Measurements from ENCODE around the gene ELL3.
"Not testable (repeated sequence)": the region's sequence is repeated elsewhere in the genome, so short reads cannot be mapped to it uniquely, and the experiment has no call there.

Gene ELL3, protein sequence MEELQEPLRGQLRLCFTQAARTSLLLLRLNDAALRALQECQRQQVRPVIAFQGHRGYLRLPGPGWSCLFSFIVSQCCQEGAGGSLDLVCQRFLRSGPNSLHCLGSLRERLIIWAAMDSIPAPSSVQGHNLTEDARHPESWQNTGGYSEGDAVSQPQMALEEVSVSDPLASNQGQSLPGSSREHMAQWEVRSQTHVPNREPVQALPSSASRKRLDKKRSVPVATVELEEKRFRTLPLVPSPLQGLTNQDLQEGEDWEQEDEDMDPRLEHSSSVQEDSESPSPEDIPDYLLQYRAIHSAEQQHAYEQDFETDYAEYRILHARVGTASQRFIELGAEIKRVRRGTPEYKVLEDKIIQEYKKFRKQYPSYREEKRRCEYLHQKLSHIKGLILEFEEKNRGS

DNA sequence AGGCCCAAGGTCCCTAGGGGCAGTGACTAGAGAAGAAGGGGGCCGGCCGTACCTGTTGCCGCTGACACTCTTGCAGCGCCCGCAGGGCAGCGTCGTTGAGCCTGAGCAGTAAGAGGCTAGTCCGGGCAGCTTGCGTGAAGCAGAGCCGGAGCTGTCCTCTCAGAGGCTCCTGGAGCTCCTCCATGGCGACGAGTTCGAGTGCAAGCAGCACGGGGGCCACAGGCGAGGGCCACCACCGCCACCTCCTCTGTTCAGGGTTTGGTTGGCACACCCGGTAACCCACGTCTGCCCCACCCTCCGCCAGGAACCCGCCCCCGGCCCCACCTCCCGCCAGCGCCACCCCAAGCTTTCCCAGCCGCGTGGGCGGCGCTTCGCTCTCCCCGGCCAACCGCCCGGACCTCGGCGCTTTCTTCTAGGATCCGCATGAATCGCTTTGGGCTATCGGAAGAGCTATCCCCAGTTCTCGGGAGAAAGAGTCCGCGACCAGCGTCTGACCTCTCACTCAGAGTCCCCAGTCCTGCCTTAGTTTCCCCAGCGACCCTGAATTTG is at the start of gene ELL3:
Gene ELL3, minus strand, starts transcription at position 249 of the 549 bp plus-strand sequence. Its CDS starts 65 bp downstream, at position 184.
- DNase-seq, result peak; percentile 37

DNA sequence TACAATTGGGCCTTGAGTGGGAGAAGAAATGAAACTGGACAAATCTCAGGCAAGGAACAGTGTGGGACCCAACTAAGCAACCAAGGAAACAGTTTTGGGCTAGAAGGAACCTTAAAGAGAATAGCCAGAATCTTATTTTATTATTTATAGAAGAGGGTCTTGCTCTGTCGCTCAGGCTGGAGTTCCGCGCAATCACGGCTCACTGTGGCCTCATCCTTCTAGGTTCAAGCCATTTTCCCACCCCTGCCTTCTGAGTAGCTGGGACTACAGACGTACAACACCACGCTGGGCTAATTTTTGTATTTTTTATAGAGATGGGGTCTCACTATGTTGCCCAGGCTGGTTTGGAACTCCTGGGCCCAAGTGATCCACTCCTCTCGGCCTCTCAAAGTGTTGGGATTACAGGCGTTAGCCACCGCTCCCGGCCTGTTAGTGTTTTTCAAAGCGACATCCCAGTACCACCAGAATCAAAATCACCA is 49.3 kb upstream of the ELL3 start:
- DNase-seq, result no peak

DNA sequence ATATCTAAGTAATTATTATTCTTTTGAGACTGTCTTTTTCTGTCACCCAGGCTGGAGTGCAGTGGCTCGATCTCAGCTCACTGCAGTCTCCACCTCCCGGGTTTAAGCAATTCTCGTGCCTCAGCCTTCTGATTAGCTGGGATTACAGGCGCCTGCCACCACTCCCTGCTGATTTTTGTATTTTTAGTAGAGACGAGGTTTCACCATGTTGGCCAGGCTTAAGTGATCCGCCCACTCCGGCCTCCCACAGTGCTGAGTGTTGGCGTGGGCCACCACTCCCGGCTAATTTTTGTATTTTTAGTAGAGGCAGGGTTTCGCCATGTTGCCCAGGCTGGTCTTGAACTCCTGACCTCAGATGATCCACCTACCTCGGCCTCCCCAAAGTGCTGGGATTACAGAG is 48.5 kb upstream of the ELL3 start:
- DNase-seq, result not testable (repeated sequence)

DNA sequence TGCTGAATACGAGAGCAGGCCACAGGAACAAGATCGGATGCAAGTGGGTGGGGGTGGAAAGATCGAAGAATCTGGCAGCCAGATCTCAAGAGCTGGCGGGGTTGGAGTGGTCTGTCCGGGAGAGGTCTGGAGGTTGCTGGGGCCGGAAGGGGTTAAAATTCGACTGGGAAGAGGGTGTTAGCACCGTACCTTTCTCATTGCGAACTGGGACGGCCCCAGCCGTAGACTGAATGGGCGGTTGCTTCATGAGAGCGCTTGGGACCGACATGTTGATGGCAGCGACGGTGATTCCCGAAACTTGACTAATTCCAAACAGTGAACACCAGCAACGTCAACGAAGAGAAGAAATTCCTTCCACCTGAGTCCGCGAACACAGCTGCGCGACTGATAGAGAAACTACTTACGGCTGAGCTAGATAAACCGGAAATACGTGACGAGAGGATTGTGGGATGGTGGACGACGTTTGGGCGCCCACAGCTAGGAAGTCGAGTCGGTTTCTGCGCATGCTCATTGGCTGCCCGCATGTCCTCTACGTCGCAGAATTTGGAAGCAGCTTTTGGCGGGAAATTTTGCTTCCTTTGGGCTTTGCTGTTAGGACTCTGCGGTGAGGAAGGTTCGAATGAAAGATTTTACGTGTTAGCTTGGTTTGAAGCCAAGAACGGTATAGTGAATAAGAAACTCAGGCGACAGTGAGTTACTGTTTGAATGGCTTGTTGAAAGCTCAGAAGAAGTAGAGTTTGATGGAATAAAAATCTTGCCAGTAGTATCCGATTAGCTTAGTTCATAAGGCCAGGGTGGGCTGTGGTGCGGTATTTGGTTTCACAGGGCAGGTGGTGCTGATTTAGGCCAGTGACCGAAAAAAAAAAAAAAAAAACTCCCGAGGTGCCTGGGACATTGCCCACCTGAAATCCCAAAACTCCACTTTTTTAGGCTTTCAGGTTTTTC is 47.8 kb upstream of the ELL3 start, which contains the start of gene MFAP1:
Gene MFAP1, minus strand, starts transcription at position 389 of the 945 bp plus-strand sequence. Its CDS starts 121 bp downstream, at position 268.
- peak; percentile 96 for DNase-seq

DNA sequence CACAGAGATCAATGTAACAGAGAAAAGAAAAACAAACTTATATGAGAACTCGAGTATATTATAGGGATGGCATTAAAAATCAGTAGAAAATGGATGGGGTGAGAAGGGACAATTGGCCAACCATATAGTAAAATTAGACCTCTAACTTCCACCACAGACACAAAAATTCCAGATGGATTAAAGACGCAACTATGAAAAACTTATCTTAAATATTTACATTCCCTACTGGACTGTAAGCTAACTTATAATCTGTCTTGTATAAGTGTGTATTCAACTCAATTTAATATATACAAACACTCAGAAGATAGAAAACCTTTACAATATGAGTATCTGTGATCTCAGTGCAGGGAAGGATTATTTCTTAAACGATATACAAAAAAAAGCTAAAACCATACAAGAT is 44.7 kb upstream of the ELL3 start:
- DNase-seq, result no peak

DNA sequence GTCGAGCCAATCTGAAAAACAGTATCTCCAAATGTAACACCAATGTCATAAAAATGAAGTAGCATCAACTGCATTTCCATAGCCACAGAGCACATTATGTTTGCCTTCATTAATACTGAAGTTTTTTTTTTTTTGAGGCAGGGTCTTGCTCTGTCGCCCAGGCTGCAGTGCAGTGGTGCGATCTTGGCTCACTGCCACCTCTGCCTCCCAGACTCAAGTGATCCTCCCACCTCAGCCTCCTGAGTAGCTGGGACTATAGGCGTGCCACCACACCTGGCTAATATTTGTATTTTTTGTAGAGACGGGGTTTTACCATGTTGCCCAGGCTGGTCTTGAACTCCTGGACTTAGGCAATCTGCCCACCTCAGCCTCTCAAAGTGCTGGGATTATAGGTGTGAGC is 38.3 kb upstream of the ELL3 start:
- DNase-seq, result not testable (repeated sequence)

DNA sequence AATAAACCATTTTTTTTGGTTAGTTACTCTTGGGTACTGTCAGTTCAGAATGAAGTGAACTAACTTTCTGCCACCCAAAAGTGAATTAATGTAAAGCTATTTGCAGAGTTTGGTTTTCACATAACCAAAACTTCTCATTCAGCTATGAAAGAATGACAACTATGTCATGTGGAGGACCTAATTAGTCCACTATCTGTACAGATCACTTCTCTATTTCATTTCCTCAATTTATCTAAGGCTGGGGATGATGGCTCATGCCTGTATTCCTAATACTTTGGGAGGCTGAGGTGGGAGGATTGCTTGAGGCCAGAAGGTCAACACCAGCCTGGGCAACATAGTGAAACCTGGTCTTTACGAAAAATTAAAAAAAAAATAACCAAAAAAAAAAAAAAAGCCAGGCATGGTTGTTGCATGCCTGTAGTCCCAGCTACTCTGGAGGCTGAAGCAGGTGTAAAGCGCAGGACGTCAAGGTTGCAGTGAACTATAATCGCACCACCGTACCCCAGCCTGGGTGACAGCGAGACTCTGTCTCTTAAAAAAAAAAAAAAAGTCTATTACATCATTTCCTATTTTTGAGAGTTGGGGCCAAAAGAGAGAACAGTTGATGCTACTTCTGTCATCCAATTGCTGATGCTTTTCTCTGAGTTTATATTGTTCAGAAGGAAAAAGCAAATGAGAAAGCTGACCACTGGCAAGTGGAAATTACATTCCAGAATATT is 32.4 kb upstream of the ELL3 start:
- no peak for DNase-seq

DNA sequence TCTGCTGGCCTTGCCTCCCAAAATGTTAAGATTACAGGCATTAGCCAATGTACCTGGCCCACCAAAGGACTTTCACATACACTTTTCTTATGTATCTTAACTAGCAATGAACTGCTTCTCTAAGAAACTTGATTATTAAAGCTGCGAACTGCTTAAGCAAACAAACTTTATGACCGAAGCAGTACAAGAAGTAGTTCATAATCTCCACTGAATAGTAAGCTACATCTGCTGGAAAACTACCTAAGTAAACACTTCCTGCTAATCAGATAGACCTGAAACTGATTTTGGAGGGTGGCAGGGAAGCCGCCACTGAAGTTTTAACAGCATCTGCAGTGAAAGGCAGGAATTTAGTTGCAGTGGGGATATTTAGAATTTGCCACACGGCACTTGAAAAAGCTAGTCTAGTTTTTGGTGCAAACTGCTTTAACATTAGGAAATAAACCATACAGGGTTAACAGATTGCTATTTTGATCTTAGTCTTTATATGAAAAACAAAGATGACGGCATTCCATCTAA is 31.7 kb upstream of the ELL3 start:
- DNase-seq, result no peak

DNA sequence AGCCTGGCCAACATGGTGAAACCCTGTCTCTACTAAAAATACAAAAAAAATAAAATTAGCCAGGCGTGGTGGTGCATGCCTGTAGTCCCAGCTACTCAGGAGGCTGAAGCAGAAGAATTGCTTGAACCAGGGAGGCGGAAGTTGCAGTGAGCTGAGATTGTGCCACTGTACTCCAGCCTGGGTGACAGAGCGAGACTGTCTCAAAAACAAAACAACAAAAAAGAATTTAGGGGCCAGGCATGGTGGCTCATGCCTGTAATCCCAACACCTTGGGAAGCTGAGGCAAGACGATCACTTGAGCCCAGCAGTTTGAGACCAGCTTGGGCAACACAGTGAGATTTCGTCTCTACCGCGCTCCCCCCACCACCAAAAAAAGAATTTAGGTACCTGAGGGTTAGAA is 25.9 kb upstream of the ELL3 start:
- not testable (repeated sequence) for DNase-seq

DNA sequence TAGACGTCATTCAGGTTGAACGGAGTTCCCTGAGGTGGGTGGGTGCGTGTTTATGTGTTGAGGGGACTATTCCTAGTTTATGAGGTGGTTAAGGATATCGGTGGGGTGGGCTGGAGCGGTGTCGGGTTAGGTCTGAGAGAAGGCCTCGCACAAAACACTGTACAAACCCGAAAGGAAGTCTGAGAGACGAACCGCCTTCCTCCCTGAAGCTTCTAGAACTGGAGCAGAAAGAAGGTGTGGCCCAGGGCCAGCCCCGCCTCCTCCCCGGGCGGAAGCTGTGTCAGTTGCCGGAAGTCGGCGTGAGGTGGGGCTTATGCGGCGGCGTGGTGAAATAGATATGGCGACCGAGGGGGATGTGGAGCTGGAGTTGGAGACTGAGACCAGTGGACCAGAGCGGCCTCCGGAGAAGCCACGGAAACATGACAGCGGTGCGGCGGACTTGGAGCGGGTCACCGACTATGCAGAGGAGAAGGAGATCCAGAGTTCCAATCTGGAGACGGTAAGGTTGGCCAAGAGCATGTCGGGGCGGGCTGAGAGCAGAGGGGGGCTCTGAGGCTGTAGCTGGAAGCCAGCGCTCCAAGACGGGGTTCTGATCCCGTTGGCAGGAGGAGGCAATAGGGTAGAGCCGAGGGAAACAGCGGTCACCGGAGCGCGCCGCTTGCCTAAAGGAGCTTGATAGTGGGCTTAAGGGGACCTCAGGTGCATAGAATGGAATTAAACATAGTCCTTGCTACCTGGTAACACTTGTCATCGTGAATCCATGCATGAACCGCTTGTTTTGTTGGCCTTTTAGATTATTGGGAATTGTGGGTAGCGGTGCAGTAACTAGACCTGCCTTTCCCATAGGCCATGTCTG is 23.7 kb upstream of the ELL3 start, which contains the start of gene HYPK:
Gene HYPK, plus strand, starts transcription at position 314 of the 856 bp plus-strand sequence. Its CDS starts 24 bp downstream, at position 338.
- DNase-seq, result peak; percentile 49

DNA sequence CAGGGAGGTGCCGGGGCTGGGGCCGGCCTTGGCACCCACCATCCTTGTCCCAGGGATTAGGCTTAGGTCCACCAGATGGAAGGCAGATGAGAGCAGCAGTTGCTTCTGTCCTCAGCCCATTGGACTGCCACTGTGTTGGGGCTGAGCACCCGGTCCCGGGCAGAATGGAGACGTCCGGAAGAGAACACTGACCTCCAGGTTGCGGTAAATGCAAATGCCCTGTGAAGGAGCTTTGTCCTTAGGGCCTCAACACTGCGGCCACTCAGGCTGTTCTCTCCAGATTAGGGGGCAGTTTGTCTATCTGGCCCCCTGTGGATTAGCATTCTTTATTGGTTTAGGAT is 23.1 kb upstream of the ELL3 start, which contains the start of gene SERINC4:
Gene SERINC4, minus strand, starts transcription at position 276 of the 341 bp plus-strand sequence. Its CDS starts 234 bp downstream, at position 42.
- no peak for DNase-seq

DNA sequence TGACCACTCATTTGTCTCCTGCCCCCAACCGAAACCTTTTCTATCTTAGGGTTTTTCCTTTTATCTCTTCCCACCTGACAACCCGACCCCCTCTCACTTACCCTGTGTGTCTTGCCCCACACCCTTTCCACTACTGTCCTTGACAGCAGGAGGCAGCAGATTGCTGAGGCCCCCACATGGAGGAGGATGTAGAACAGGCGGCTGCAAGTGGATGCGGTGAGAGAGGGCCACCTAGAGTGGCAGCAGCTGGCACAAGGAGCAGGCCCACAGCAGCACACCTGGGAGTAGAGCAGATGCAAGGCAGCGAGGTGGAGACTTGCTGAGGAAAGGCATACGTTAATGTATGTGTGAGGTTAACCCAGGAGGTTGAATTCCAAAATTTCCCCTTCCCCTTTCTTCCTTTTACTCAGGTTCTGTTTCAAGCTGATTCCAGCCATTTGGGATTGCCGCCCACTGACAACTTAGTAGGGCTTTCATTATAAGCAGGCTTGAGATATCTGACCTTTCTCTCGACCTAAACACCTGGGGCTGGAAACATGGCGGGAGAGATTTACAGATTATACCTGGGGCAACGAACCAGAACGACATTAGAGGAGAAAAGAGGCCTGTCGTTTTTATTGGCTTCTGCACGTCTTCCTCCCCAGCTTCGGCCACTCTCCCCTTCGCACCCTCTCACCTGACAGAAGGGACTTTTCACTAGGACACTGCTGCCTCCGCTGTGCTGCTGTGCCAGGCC is 22.6 kb upstream of the ELL3 start:
- no peak for DNase-seq

DNA sequence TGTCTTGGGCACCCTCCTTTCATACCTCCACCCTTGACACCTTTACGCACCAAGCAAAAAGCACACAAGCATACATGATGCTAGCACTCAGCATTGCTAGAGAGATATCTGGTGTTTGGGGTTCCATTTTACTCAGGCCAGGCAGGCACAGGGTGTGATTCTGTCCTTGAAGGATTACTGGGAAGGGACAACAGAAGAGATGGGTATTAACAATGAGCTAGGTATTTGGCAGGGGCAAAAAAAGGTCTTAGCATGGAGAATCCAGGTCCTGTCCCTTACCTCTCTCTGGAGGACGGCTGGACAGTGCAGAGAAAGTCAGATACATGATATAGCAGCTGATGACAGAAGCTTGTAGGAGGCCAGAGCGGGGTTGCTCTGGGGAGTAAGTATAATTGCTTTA is 19.8 kb upstream of the ELL3 start:
- DNase-seq, result no peak

DNA sequence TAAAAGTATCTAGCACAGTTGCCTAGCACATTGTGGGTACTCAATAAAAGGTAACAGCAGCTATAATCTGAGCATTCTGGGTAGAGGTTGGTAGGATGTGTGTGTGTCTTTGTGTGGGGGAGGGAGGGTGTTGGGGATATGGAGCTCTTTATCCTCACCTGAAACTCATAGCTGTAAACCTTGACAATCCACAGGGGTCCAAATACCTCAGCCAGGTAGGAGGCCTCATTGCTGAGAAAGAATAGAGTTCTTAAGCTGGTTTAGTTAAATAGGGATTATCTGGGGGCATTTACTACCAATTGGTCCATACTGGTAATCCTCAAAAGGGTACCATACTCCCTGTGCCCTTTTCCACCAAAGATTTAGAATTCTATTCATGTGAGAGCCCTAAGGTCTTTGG is 19.2 kb upstream of the ELL3 start:
- no peak for DNase-seq

DNA sequence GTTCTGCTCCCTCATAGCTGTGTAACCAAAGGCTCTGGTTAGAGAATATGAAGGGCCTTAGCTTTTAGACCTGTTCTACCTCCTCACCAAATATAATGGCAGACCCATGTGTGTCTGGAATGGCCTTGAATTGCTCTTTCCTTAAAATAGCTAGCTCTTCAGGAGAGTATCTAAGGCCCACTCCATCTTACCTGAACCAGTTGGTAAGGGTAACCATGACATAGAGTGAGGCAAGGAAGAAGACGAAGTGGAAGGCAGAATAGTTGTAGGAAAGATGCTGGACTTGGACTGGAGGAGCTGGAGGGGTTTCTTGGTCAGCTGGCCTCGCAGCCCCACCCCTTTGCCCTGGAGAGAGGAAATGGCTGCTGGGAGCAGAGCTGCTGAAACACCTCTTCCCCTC is 18.4 kb upstream of the ELL3 start:
- DNase-seq, result no peak

DNA sequence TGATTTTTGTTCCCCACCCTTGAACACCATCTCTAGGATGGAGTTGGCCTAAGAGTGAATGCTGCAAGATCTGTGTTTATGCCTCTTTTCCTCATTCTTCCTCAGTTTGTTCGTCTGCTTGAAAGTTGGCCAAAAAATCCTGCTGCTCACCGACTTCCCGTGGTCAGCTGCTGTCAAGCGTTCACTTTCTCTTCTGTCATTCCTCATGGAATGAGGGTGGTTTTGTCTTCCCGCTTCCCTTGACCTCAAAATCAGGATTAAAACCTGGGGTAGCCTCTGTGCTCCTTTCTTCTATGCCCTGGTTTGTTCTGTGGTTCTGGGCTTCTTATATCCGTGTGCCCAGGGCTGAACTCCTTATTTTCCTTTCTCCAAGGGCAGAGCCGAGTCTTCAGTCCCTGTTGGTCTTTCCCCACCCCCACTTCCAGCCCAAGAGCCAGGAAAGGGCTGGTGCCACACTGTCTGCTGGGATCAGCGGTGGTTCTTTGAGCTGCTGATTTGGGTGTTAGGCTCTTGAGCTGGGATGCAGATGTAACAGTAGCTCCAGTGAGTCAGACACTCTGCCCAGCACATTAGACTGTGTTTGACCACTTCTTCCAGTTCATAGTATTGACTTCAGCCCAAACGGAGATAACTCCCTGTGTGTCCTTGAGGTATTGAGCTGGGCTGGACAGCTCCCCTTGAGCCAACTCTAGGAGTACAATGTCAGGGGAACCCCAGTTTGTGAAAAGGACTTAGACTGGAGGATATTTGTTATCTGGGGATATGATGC is 17.7 kb upstream of the ELL3 start:
- DNase-seq, result no peak

DNA sequence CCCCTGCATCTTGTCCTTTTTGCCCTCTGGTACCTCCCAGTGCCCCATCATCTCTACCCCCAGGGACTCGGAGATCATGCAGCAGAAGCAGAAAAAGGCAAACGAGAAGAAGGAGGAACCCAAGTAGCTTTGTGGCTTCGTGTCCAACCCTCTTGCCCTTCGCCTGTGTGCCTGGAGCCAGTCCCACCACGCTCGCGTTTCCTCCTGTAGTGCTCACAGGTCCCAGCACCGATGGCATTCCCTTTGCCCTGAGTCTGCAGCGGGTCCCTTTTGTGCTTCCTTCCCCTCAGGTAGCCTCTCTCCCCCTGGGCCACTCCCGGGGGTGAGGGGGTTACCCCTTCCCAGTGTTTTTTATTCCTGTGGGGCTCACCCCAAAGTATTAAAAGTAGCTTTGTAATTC is 16.9 kb upstream of the ELL3 start:
- no peak for DNase-seq

DNA sequence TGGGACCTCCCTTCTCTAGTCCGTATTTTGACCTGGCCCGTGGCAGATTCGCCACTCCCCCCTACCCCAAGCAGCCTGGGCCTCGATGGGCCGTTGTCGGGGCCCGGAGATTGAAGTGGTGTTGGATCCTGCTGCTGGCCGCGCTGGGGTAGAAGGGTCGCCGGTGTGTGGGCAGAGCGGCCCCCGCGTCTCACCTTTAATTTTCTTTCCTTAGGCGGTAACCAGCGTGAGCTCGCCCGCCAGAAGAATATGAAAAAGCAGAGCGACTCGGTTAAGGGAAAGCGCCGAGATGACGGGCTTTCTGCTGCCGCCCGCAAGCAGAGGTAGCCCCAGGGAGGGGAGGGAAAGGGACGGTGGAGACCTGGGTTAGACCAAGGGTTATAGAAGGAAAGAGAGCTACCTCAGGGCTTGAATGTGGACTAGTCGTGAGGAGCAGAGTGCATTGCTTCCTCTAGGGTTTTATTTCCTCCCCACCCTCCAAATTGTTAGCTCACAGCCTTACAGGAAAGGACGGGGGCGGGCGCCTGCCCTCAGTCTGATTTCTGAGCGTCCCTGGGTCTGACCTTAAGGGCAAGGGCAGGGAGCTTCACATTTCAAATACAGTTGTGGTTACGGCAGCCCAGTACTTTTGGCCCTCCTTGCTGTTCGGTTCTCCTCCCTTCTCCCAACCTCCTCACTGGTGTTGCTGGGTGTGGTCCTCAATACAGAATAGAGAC is 16.2 kb upstream of the ELL3 start:
- DNase-seq, result no peak
